GM19397 (cell line): ENCODE results near the gene VASH1.

ENCODE experiments used
- ATAC-seq: cut with Tn5 transposase; IDR thresholded peaks from one replicate; pipeline ENCODE4 v1.9.1; 2021; ENCODE audit warnings: mild to moderate bottlenecking, moderate library complexity; ENCODE audit not compliant: unreplicated experiment

VASH1 gene

DNA sequence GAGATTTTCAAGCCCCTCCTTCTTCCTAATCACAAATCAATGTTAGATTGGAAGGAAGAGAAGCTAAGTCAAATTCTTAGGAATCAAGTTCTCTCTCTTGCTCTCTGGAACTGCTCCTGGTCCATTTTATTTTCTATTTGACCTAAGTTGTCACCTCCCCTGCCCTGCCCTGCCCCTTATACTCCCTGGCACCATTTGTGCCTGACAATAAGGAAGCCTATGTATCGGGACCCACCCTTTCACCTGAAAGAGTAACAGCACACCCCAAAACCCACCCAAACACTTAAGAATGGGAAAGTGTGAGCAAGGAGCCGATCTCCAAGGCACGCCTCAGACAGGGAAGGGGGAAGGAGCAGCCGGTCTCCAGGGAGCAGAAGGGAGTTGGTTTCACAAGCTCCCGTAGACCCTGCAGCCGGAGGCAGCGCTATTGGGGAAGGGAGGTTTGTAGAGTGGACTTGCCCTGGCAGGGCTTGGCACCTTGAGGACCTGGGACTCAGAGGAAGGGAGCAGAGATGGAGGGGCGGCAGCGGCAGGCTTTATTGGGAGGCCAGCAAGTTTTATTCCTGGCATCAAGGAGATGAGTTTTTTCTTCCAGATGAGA is 66.5 kb downstream of the VASH1 start:
- ATAC-seq: no peak

DNA sequence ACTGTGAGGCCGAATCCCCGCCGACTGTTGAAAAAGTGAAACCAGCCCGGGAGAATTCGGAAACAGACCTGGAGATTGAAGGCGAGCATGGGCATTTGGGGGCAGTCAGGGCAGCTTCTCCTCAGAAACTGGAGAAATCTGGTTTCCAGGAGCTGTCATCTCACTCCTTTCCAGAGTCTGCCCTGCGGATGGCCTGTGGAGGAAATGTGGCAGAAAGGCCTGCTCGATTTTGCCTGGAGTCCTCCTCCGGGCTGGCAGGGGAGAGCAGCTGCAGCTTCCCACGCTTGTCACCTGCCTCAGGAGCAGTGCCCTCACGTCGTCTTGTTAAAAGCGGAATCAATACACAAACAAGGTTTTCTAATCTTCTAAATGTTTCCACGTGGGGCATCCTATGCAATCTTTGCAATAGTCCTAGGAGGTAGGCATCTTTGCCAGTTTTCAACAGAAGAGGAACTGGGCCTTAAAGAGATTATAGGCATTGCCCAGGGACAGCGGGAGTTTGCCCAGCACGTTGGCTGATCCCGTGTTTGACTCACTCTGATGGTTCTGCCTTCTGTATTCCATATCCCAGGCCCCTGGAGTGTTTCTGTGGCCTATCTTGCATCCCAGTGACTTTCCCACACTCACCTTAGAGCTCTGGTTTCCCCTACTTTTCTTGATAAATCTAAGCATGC is 67.2 kb downstream of the VASH1 start:
- no peak for ATAC-seq

DNA sequence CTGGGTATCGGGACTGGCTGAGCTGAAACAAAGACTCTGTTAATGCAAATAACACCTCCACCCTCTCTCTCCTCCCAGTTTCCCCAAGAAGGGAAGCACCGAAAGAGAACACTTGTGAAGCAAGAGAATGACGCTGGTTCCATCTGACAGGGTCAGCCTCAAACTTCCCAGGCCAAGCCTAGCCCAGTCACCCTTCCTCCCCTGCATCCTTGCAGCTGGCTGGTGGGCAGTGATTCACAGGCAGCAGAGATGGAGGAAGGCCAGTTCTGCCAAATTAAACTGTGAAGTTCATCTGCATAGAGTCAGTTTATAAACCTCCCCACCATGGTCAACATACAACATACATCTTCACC is 67.7 kb downstream of the VASH1 start:
- ATAC-seq: no peak

DNA sequence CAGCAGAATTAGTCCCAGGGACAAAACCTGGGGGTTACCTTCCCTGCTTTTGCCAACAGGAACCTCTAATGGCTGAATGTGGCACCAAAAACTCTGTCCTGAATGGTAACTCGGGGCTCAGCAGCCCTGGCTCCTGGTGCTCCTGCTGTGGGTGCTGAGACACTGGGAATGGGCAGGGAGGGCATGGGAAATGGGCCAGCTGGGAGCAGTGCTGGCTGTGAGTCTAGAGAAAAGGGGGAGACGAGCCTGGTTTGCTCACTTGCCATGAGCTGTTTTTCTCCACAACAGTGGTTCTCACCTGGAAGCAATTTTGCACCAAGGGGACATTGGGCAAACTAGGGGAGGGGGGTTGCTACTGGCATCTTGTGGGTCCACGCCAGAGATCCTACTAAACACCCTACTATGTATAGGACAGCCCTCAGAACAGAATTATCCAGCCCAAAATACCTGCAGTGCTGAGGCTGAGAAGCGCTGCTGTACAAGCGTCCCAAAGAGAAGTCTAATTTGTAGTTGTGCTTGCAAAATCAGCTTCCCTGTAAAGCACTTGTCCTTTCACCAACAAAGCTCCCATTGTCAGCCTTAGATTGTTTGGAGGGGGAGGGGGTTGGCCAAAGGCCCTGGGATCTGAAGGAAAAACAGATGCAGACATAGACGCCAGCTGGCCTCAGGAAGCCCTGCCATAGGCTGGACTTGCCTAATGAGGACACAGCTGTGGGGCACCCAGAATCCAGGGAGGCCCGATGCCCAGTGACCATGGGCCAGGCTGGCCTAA is 68.6 kb downstream of the VASH1 start:
- ATAC-seq: no peak

DNA sequence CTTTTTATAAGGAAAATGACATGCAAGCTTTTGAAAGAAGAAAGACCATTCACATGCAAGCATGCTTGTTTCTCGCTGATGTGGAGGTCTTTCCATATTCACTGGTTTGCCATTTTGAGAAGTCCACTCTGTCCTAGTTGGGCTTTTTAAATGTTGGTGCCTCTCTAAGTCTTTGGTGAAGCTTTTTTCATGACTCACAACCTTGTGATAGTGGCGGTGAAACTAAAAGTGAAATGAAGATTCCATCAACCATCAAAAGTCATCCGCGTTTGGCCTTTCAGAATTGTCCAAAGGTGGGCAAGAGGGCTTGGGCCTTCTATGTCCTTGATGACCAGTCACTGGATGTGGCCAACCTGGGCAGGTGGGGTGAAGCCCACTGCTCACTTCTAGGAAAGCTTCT is 69.3 kb downstream of the VASH1 start:
- ATAC-seq: no peak

DNA sequence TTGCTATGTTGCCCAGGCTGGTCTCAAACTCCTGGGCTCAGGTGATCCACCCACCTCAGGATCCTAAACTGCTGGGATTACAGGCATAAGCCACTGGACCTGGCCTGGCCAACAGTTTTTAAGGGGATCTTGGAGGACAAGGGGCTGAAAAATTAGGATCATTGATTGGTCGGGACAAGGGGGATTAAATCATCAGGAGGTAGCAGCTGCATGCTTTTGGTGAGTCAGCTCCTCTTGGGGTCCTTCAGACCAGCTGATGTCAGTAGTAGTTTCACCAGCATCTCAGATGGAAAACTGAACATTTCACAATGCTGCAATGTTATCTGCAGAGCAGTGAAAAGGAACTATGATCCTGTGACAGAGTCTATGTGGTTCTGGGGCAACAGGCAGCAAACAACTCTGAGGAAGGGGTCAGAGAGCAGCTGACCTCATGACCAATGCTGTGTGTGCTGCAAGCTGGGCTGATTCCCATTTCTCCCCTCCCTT is 71.3 kb downstream of the VASH1 start:
- no peak for ATAC-seq
